ENCODE data around the gene SPATA31E1. TPM values are rescaled to one million over a fixed set of nuclear protein-coding genes. Genes with fewer than 3 reads are reported as not detected.

The SPATA31E1 gene
- total and polyA plus RNA-seq, 10 of the 15 experiments (the other 5 are each of a cell fraction or from before 2014, with no cell fraction given) = not detected

DNA sequence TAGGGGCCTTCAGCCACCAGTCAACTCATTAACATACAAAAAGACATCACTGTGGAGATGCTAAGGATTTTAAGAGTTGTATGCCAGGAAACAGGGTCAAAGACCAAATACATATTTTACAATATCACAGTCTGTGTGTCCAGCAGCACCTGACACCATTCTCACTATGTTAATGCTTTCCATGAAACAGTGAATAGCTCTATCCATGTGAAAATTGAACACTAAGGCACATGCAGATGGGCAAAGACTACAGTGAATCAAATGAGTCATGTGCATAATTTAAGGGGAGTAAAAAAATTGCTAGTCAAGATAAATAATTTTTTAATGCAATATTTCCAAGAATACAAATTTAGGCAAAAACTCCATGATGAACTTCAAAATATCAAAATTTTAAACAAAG is 7.6 kb upstream of the SPATA31E1 start (continued):
- TF ChIP-seq, protein P1, sequence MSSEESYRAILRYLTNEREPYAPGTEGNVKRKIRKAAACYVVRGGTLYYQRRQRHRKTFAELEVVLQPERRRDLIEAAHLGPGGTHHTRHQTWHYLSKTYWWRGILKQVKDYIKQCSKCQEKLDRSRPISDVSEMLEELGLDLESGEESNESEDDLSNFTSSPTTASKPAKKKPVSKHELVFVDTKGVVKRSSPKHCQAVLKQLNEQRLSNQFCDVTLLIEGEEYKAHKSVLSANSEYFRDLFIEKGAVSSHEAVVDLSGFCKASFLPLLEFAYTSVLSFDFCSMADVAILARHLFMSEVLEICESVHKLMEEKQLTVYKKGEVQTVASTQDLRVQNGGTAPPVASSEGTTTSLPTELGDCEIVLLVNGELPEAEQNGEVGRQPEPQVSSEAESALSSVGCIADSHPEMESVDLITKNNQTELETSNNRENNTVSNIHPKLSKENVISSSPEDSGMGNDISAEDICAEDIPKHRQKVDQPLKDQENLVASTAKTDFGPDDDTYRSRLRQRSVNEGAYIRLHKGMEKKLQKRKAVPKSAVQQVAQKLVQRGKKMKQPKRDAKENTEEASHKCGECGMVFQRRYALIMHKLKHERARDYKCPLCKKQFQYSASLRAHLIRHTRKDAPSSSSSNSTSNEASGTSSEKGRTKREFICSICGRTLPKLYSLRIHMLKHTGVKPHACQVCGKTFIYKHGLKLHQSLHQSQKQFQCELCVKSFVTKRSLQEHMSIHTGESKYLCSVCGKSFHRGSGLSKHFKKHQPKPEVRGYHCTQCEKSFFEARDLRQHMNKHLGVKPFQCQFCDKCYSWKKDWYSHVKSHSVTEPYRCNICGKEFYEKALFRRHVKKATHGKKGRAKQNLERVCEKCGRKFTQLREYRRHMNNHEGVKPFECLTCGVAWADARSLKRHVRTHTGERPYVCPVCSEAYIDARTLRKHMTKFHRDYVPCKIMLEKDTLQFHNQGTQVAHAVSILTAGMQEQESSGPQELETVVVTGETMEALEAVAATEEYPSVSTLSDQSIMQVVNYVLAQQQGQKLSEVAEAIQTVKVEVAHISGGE (CRISPR knock-in tag; IDR thresholded peaks at IDR 0.05) = no peak
- no peak for TF ChIP-seq CHD4 (IDR thresholded peaks at IDR 0.05)
- TF ChIP-seq SIN3A (IDR thresholded peaks at IDR 0.05; ENCODE audit: low read depth, low read length) = no peak

DNA sequence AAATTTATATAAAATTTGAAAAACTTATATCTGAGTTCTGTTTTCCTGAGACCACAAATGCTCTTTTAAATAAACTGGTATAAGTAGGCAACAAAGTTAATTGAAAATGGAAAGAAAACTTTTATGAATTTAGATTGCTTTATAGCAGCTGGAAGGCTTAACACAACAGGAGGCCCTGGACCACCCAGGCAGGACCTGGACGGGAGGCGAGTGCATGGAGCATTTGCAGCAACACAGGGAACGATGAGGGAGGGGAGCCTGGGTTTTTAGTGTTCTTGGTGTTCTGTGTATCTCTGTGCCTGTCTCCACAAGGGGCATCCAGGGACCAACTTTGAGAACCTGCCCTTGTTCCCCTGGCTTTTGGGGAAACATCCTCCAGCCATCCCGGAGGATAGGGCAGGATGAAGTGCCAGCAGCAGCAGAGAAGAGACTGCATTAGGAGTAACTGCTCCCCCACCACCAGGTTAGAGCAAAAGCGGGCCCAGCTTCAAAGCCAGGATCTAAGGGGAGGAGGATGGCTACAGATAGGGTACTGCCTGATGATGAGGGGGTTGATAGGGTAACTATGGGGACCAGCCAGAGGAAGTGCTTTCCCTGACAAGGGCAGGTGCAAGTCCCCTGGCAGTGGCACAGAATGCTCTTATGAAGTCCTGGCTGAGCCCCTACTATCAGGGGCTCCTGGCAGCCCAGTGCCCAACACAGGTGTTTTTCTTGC is 6.7 kb upstream of the SPATA31E1 start:
- intact Hi-C loops (cut with micrococcal nuclease; ENCODE audit: unreplicated experiment) = no loop called here
- TF ChIP-seq HDGF (IDR thresholded peaks at IDR 0.05) (no peak), TARDBP (IDR thresholded peaks at IDR 0.05; ENCODE audit: borderline replicate concordance) (no peak), CREM (IDR thresholded peaks at IDR 0.05; ENCODE audit: low read depth) (no peak), ZNF207 (IDR thresholded peaks at IDR 0.05; ENCODE audit: borderline replicate concordance) (no peak), CBX5 (IDR thresholded peaks at IDR 0.05; ENCODE audit: low read depth) (no peak), NRF1 (conservative IDR thresholded peaks at IDR 0.05; ENCODE audit: low read depth, low read length) (no peak), SMC3 (IDR thresholded peaks at IDR 0.05; ENCODE audit: borderline replicate concordance, low read length) (no peak), SMAD5 (IDR thresholded peaks at IDR 0.05; ENCODE audit: low read depth) (no peak), TCF3 (IDR thresholded peaks at IDR 0.05; ENCODE audit: borderline replicate concordance, insufficient read depth, low read depth, low read length) (no peak)
- TF ChIP-seq, protein P2, sequence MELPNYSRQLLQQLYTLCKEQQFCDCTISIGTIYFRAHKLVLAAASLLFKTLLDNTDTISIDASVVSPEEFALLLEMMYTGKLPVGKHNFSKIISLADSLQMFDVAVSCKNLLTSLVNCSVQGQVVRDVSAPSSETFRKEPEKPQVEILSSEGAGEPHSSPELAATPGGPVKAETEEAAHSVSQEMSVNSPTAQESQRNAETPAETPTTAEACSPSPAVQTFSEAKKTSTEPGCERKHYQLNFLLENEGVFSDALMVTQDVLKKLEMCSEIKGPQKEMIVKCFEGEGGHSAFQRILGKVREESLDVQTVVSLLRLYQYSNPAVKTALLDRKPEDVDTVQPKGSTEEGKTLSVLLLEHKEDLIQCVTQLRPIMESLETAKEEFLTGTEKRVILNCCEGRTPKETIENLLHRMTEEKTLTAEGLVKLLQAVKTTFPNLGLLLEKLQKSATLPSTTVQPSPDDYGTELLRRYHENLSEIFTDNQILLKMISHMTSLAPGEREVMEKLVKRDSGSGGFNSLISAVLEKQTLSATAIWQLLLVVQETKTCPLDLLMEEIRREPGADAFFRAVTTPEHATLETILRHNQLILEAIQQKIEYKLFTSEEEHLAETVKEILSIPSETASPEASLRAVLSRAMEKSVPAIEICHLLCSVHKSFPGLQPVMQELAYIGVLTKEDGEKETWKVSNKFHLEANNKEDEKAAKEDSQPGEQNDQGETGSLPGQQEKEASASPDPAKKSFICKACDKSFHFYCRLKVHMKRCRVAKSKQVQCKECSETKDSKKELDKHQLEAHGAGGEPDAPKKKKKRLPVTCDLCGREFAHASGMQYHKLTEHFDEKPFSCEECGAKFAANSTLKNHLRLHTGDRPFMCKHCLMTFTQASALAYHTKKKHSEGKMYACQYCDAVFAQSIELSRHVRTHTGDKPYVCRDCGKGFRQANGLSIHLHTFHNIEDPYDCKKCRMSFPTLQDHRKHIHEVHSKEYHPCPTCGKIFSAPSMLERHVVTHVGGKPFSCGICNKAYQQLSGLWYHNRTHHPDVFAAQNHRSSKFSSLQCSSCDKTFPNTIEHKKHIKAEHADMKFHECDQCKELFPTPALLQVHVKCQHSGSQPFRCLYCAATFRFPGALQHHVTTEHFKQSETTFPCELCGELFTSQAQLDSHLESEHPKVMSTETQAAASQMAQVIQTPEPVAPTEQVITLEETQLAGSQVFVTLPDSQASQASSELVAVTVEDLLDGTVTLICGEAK (IDR thresholded peaks at IDR 0.05; ENCODE audit: borderline replicate concordance) = no peak
- ChIA-PET SMC1A (ENCODE audit: uncharacterized antibody, unreplicated experiment) (no interaction called here), POLR2A (no interaction called here), CTCF (no interaction called here), RAD21 (ENCODE audit: unreplicated experiment) (no interaction called here)
- H3K27me3 ChIP-seq (replicated peaks in 1 of 2; ENCODE audit: control insufficient read depth in 2 of 2, insufficient read depth in 2 of 2, low read length in 1 of 2) = no peaks in the 10 kb centered on the region
- no TSS peak for BruUV-seq (replicated peaks)
- no peak for ATAC-seq
- no peaks in the 10 kb centered on the region for H3K4me1 ChIP-seq (ENCODE audit: control insufficient read depth, insufficient read depth, low read length)
- H3K79me2 ChIP-seq (ENCODE audit: control insufficient read depth, insufficient read depth, low read length) = no peaks in the 10 kb centered on the region
- H3K9me3 ChIP-seq (replicated peaks; ENCODE audit: control insufficient read depth, insufficient read depth, low read length) = no peaks in the 10 kb centered on the region
- no peaks in the 10 kb centered on the region for H3K36me3 ChIP-seq (ENCODE audit: control insufficient read depth in 2 of 2, insufficient read depth in 2 of 2, low read length in 1 of 2)
- in situ Hi-C loops (cut with MboI) = no loop called here
- no peak overlapping the region for H3K9ac ChIP-seq (ENCODE audit: control insufficient read depth, insufficient read depth, low read length)
- no peaks in the 10 kb centered on the region for H4K20me1 ChIP-seq (ENCODE audit: control insufficient read depth, insufficient read depth)
- no peak overlapping the region for H2AFZ ChIP-seq (ENCODE audit: control insufficient read depth, low read depth, low read length)
- FAIRE-seq = no peak
- WGBS (ENCODE audit: insufficient coverage, insufficient replicate concordance, low lambda C conversion rate, missing lambda C conversion rate) = 2% methylated on average over 5 of the region's 5 CpGs
- H3K27ac ChIP-seq (ENCODE audit: control insufficient read depth, insufficient read depth) = no peak overlapping the region
- no peak overlapping the region for H3K4me3 ChIP-seq
- H3K4me2 ChIP-seq (ENCODE audit: control insufficient read depth, insufficient read depth) = no peak overlapping the region
- DNase-seq (ENCODE audit: low read depth, low spot score) = no peak

Data from GM12878 (cell line).